Spleen (tissue), 7 donors: ENCODE results near the gene WDR12.
"Not testable (repeated sequence)": the region's sequence is repeated elsewhere in the genome, so short reads cannot be mapped to it uniquely, and the experiment has no call there.

Experiments
- POLR2A ChIP-seq, 3 donors: fragments of 450-650 bp; IDR thresholded peaks; one replicate each; pipeline ENCODE4 v1.5.1; 2017; ENCODE audit warnings: antibody characterized with exemption in 3 of 3, mild to moderate bottlenecking in 1 of 3
- POLR2AphosphoS5 ChIP-seq, 3 donors: sonication (generic); formaldehyde crosslinking; IDR thresholded peaks; one replicate each; pipeline ENCODE4 v1.5.1; 2017; ENCODE audit warnings: antibody characterized with exemption in 3 of 3
- TF ChIP-seq, protein P1 (sequence below), 11 experiments: fragments of 200-600 bp in 7 of 11; fragments of 450-650 bp in 4 of 11; sonication (generic) in 4 of 11; IDR thresholded peaks in 8 of 11; conservative IDR thresholded peaks in 3 of 11; 1 replicate in 7 of 11; 2 replicates in 4 of 11; pipeline versions ENCODE4 v1.4.0 to v1.8.0; 2016 to 2021; ENCODE audit warnings: antibody characterized with exemption in 11 of 11, inconsistent platforms in 4 of 11, mild to moderate bottlenecking in 1 of 11
- donor health status: DM: no; HTN: no; CAD: no; lungs with moderate emphysema.
- donor health status: DM: no; HTN: no; CAD: no.
- donor health status: DM: no; HTN: no; CAD: no.

GRCh38 chr2:202849343-202849742 is 62.1 kb downstream of the WDR12 start:
- TF ChIP-seq, protein P1, sequence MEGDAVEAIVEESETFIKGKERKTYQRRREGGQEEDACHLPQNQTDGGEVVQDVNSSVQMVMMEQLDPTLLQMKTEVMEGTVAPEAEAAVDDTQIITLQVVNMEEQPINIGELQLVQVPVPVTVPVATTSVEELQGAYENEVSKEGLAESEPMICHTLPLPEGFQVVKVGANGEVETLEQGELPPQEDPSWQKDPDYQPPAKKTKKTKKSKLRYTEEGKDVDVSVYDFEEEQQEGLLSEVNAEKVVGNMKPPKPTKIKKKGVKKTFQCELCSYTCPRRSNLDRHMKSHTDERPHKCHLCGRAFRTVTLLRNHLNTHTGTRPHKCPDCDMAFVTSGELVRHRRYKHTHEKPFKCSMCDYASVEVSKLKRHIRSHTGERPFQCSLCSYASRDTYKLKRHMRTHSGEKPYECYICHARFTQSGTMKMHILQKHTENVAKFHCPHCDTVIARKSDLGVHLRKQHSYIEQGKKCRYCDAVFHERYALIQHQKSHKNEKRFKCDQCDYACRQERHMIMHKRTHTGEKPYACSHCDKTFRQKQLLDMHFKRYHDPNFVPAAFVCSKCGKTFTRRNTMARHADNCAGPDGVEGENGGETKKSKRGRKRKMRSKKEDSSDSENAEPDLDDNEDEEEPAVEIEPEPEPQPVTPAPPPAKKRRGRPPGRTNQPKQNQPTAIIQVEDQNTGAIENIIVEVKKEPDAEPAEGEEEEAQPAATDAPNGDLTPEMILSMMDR (IDR thresholded peaks at IDR 0.05 in 8 of 11, conservative IDR thresholded peaks at IDR 0.05 in 3 of 11): not testable (repeated sequence)
- TF ChIP-seq POLR2A, POLR2AphosphoS5 (IDR thresholded peaks at IDR 0.05): not testable (repeated sequence)
